BLaER1 treated with 17β-estradiol and CSF1 and Interleukin-3, amounts not matched to agents 10 nM and 100 nM (cell line): Measurements from ENCODE around the gene ATP4A.

ENCODE experiments used
- H3K27ac ChIP-seq, 11 experiments: shearing (Covaris generic); formaldehyde crosslinking; 2 replicates each; pipeline ENCODE4 v1.8.1; 2022
- H3K27me3 ChIP-seq, 11 experiments: shearing (Covaris generic); formaldehyde crosslinking; 2 replicates each; pipeline ENCODE4 v1.8.1; 2022
- H3K36me3 ChIP-seq, 11 experiments: shearing (Covaris generic); formaldehyde crosslinking; 2 replicates each; pipeline ENCODE4 v1.8.1; 2022
- H3K4me1 ChIP-seq, 10 experiments: shearing (Covaris generic); formaldehyde crosslinking; 2 replicates each; pipeline ENCODE4 v1.8.1; 2022
- H3K4me2 ChIP-seq, 11 experiments: shearing (Covaris generic); formaldehyde crosslinking; 2 replicates each; pipeline ENCODE4 v1.8.1; 2022
- H3K4me3 ChIP-seq, 10 experiments: shearing (Covaris generic); formaldehyde crosslinking; 2 replicates each; pipeline ENCODE4 v1.8.1; 2022
- H3K9ac ChIP-seq, 11 experiments: shearing (Covaris generic); formaldehyde crosslinking; 2 replicates each; pipeline ENCODE4 v1.8.1; 2022
- H3K9me3 ChIP-seq, 11 experiments: shearing (Covaris generic); formaldehyde crosslinking; replicated peaks in 1 of 11; 2 replicates each; pipeline ENCODE4 v1.8.1; 2022
- H4K20me1 ChIP-seq, 11 experiments: shearing (Covaris generic); formaldehyde crosslinking; 2 replicates each; pipeline ENCODE4 v1.8.1; 2022
- Cebpa-rat ChIP-seq, 11 experiments: shearing (Covaris generic); IDR thresholded peaks; 2 replicates each; pipeline ENCODE4 v1.8.1; 2022

The ATP4A gene

DNA sequence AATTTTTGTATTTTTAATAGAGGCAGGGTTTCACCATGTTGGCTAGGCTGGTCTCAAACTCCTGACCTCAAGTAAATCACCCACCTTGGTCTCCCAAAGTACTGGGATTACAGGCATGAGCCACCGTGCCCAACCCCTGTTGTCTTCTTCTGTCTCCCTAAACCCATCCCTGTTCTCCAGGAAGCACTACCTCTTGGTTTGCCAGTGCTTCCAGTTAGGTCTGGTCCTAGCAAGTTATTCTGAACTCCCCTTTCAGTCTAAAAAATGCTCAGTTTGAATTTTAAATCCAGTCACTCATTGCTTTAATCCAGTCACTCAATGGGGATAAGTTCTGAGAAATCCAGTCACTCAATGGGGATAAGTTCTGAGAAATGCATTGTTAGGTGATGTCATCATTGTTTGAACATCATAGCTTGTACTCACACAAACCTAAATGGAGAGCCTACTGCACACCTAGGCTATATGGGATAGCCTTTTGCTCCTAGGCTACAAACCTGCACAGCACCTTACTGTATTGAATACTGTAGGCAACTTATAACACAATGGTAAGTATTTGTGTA is 8.0 kb upstream of the ATP4A start:
- Histone ChIP-seq H3K4me3 (no peak overlapping the region), H3K9me3 (peaks cover 15 to 23% (median 17%) of the 10 kb centered on the region in 11 experiments), H3K9ac (no peak overlapping the region), H3K4me2 (no peak overlapping the region), H4K20me1 (no peaks in the 10 kb centered on the region), H3K27me3 (no peaks in the 10 kb centered on the region), H3K36me3 (no peaks in the 10 kb centered on the region), H3K27ac (no peak overlapping the region), H3K4me1 (no peaks in the 10 kb centered on the region)
- no peak for TF ChIP-seq Cebpa-rat (IDR thresholded peaks at IDR 0.05)

DNA sequence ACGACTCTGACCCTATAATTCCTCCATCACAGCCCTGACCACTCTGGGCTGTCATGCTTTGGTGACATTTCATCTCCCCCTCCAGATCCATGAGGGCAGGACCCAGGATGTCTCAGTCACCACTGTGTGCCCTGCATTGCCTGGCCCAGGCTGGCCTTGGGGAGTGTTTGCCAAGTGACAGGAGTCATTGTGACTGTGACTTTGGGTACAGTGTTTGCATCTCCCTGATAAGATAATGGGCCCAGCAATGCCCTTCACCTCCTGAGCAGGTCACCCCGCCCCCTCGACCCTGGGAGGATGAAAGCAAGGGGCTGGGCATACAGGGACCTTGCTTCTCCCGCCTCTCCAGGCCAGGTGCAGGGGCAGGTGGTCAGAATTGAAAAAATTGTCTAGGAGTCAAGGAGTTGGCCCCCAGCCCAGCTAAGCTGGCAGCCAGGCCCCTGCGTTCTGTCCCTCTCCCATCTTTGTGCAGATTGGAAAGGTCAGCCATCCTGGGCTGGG is 5.9 kb upstream of the ATP4A start:
- no peaks in the 10 kb centered on the region for H3K4me1 ChIP-seq

DNA sequence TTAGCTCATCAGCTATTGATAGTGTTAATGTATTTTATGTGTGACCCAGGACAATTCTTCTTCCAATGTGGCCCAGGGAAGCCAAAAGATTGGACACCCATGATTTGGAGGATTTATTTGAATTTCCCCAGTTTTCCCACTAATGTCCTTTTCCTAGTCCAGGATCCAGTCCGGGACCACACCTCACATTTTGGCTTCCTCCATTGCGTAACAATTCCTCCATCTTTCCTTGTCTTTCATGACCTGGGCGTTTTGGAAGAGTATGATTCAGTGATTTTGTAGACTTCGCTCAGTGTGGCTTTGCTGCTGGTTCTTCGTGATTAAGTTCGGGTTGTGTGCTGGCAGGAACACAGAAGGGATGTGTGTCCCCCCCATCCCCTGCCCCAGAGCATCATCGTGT is 3.3 kb upstream of the ATP4A start:
- Histone ChIP-seq H4K20me1 (no peaks in the 10 kb centered on the region), H3K9me3 (no peaks in the 10 kb centered on the region), H3K4me1 (no peaks in the 10 kb centered on the region), H3K4me3 (no peak overlapping the region), H3K9ac (no peak overlapping the region), H3K36me3 (no peaks in the 10 kb centered on the region), H3K27ac (no peak overlapping the region), H3K27me3 (no peaks in the 10 kb centered on the region; a peak in 1 of 22 replicates), H3K4me2 (no peak overlapping the region)
- TF ChIP-seq Cebpa-rat (IDR thresholded peaks at IDR 0.05), result peak in 4 of 11 experiments; percentile 13 to 83 (median 44); a peak in 6 of 22 replicates

More for the DNA sequence above, 5.9 kb upstream of the ATP4A start:
- Histone ChIP-seq H4K20me1 (no peaks in the 10 kb centered on the region), H3K9me3 (peaks cover 0 to 5% (median 0%) of the 10 kb centered on the region in 11 experiments; a peak in 1 of 22 replicates), H3K4me2 (no peak overlapping the region), H3K9ac (no peak overlapping the region), H3K4me3 (no peak overlapping the region), H3K27me3 (no peaks in the 10 kb centered on the region), H3K36me3 (no peaks in the 10 kb centered on the region), H3K27ac (no peak overlapping the region)
- no peak for TF ChIP-seq Cebpa-rat (IDR thresholded peaks at IDR 0.05)

DNA sequence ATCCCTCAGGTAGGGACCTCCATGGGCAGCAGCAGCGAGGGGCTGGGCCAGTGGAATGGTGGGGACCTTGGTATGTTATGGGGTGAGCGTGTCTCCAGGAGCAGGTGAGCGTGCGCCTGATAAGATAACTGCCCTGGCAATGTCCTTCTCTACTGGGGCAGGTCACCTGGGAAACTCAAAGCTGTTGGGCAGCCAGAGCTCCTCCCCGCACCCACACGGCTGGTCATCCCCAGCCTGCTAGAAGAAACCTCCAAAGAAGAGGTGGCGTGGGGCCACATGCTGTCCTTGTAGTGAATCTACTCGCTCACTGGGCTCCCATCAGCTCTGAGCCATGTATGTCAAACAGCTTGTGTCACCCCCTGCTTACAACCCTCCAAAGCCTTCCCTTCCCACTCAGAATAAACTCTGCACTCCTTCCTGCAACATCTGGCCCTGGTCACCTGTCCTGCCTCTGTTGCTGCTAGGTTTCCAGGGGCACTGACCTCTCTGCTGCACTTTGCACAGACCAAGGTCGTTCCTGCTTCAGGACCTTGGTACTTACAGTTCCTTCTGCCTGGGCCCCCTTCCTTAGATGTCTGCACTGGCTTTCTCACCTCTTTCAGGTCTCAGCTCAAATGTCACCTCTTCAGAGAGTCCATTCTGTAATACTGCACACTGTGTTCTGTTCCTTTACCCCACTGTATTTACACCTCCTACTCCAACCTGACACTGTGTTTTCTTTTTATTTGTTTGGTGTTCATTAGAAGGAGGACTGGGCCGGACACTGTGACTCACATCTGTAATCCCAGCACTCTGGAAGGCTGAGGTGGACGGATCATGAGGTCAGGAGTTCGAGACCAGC is 1.8 kb upstream of the ATP4A start:
- TF ChIP-seq Cebpa-rat (IDR thresholded peaks at IDR 0.05), result no peak
- Histone ChIP-seq H3K27me3 (no peaks in the 10 kb centered on the region; a peak in 2 of 22 replicates), H4K20me1 (peaks cover 0 to 3% (median 0%) of the 10 kb centered on the region in 11 experiments; a peak in 1 of 22 replicates), H3K4me1 (no peaks in the 10 kb centered on the region), H3K4me2 (no peak overlapping the region), H3K4me3 (no peak overlapping the region), H3K36me3 (no peaks in the 10 kb centered on the region), H3K9ac (no peak overlapping the region), H3K27ac (no peak overlapping the region), H3K9me3 (no peaks in the 10 kb centered on the region)

DNA sequence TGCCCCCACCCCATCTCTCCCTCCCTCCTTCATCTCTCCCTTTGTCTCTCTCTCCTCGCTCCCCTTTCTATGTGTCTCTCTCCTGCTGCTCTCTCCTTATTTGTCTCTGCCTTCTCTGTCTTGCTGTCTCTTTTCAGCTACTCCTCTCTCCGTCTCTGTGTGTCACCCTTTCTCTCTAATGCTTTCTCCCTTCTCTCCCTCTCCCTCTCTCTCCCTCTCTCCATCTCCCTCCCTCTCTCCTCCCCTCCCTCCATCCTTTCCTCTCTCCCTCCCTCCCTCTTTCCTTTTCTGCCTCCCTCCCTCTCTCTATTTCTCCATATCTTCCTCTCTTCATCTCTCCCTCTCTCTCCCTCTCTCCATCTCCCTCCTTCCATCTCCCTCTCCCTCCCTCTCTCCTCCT is 682 bp downstream of the ATP4A start:
- H3K9me3 ChIP-seq, result no peaks in the 10 kb centered on the region
- no peaks in the 10 kb centered on the region for H3K36me3 ChIP-seq
- H3K9ac ChIP-seq, result no peak overlapping the region
- TF ChIP-seq Cebpa-rat (IDR thresholded peaks at IDR 0.05), result no peak
- H3K27me3 ChIP-seq, result peaks cover 0 to 6% (median 0%) of the 10 kb centered on the region in 11 experiments; a peak in 4 of 22 replicates
- peaks cover 14 to 19% (median 17%) of the 10 kb centered on the region in 10 experiments for H3K4me1 ChIP-seq
- H3K27ac ChIP-seq, result no peak overlapping the region
- no peak overlapping the region for H3K4me2 ChIP-seq
- H3K4me3 ChIP-seq, result no peak overlapping the region
- peaks cover 0 to 17% (median 0%) of the 10 kb centered on the region in 11 experiments; a peak in 5 of 22 replicates for H4K20me1 ChIP-seq

DNA sequence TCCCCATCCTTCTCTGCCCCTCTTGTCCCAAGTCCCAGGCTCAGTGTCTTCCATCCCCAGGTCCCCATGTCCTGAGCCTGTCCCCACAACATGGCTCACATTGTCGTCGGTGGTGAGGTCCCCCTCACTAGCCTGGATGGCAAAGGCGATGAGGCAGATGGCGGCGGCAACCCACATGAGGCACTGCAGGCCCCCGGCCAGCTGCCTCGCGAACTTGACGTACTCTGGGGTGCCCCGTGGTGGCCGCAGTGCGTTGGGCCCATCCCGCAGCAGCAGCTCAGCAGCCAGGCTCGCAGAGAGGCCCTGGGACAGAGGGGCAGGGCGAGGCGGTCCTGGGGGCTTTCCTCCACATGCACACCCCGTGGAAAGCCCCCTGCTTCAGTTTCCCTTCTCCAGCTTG is 1.1 kb downstream of the ATP4A start:
- H4K20me1 ChIP-seq, result peaks cover 0 to 17% (median 0%) of the 10 kb centered on the region in 11 experiments; a peak in 5 of 22 replicates
- no peak overlapping the region for H3K4me3 ChIP-seq
- peaks cover 14 to 22% (median 18%) of the 10 kb centered on the region in 10 experiments for H3K4me1 ChIP-seq
- H3K27me3 ChIP-seq, result peaks cover 0 to 6% (median 0%) of the 10 kb centered on the region in 11 experiments; a peak in 4 of 22 replicates
- H3K9me3 ChIP-seq, result no peaks in the 10 kb centered on the region
- no peaks in the 10 kb centered on the region for H3K36me3 ChIP-seq
- H3K9ac ChIP-seq, result no peak overlapping the region
- TF ChIP-seq Cebpa-rat (IDR thresholded peaks at IDR 0.05), result no peak
- no peak overlapping the region for H3K4me2 ChIP-seq
- H3K27ac ChIP-seq, result no peak overlapping the region

DNA sequence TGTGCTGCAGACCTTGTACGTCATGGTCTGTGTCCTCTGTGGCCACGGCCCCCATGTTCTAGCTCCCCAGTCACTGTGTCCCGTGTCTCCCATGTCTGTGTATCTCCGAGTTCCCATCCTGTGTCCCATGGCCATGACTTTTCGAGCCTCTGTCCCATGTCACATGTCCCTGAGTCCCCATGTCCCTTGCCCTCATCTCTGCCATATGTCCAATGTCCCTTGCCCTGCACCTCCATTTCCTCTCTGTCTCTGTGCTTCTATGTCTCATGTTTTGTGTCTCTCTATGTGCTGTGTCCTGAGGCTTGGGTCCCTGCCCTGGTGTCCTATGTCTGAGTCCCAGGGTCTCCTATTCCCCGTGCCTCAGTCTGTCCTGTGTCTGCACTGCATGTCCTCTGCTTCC is 2.0 kb downstream of the ATP4A start:
- Histone ChIP-seq H3K9ac (no peak overlapping the region), H3K4me1 (peaks cover 14 to 24% (median 18%) of the 10 kb centered on the region in 10 experiments), H3K36me3 (no peaks in the 10 kb centered on the region), H3K9me3 (no peaks in the 10 kb centered on the region), H3K27me3 (peaks cover 0 to 6% (median 0%) of the 10 kb centered on the region in 11 experiments; a peak in 4 of 22 replicates), H4K20me1 (peaks cover 0 to 17% (median 0%) of the 10 kb centered on the region in 11 experiments; a peak in 5 of 22 replicates), H3K4me3 (no peak overlapping the region), H3K27ac (no peak overlapping the region), H3K4me2 (no peak overlapping the region)
- no peak for TF ChIP-seq Cebpa-rat (IDR thresholded peaks at IDR 0.05)

DNA sequence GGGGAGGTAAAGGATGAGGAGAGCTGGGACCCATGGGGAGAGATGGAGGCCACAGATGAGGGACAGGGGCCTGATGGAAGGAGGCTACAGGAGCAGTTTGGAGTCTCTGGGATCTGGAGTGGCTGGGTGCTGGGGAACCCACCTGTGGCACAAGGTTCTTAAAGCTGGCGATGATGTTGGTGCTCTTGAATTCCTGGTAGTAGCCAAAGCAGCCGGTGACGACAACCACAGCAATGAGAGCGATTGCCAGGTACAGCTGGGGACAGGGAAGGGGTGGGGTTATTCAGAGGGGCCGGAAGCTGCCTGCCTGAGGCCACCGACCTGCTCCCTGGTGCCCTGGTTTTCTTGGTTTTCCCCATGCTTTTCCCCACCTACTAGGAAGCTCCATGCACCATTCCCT is 2.8 kb downstream of the ATP4A start:
- no peak overlapping the region for H3K27ac ChIP-seq
- H3K9ac ChIP-seq, result no peak overlapping the region
- H3K27me3 ChIP-seq, result peaks cover 0 to 6% (median 0%) of the 10 kb centered on the region in 11 experiments; a peak in 4 of 22 replicates
- no peak overlapping the region for H3K4me2 ChIP-seq
- H3K4me3 ChIP-seq, result no peak overlapping the region
- peaks cover 0 to 17% (median 0%) of the 10 kb centered on the region in 11 experiments; a peak in 5 of 22 replicates for H4K20me1 ChIP-seq
- peaks cover 14 to 24% (median 19%) of the 10 kb centered on the region in 10 experiments for H3K4me1 ChIP-seq
- no peak for TF ChIP-seq Cebpa-rat (IDR thresholded peaks at IDR 0.05)
- no peaks in the 10 kb centered on the region for H3K36me3 ChIP-seq
- H3K9me3 ChIP-seq, result no peaks in the 10 kb centered on the region

DNA sequence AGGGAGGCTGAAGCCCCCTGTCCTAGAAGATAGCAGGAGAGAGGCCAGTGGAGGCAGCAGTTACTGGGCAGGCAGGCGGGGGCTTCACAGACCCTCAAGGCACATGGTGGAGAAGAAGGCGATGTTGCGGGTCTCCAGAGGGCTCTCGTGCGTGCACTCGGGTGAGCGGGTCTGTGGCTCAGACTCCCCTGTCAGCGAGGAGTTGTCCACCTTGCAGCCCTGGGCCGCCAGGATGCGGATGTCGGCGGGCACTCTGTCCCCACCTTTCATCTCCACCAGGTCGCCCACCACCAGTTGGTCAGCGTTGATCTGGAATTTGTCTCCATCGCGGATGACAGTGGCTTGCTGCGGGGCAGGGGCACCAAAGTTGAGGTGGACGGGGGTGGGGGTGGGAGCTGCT is 3.2 kb downstream of the ATP4A start:
- Histone ChIP-seq H4K20me1 (peaks cover 0 to 17% (median 0%) of the 10 kb centered on the region in 11 experiments; a peak in 5 of 22 replicates), H3K4me3 (no peak overlapping the region), H3K27me3 (peaks cover 0 to 6% (median 0%) of the 10 kb centered on the region in 11 experiments; a peak in 4 of 22 replicates), H3K36me3 (no peaks in the 10 kb centered on the region), H3K27ac (no peak overlapping the region), H3K9me3 (no peaks in the 10 kb centered on the region), H3K9ac (no peak overlapping the region), H3K4me1 (peaks cover 14 to 25% (median 19%) of the 10 kb centered on the region in 10 experiments), H3K4me2 (no peak overlapping the region)
- no peak for TF ChIP-seq Cebpa-rat (IDR thresholded peaks at IDR 0.05)
